Breast epithelium (tissue), 3 donors: ENCODE results near the gene PCSK2.

ENCODE experiments used
- CTCF ChIP-seq, 3 donors: fragments of 450-650 bp; IDR thresholded peaks; one replicate each; pipeline ENCODE4 v1.5.1; 2016 to 2017; ENCODE audit warnings: antibody characterized with exemption in 3 of 3, mild to moderate bottlenecking in 3 of 3, moderate library complexity in 3 of 3
- POLR2A ChIP-seq: fragments of 450-650 bp; IDR thresholded peaks from one replicate; pipeline ENCODE4 v1.6.1; 2016; ENCODE audit warnings: antibody characterized with exemption, mild to moderate bottlenecking, moderate library complexity

GRCh38 chr20:17467120-17467655 is 240.3 kb downstream of the PCSK2 start:
- TF ChIP-seq POLR2A = no peak
- TF ChIP-seq CTCF (IDR thresholded peaks at IDR 0.05) = no peak
